PC-3 (cell line): ENCODE data around the gene PPP4R4. TPM values are rescaled to one million over a fixed set of nuclear protein-coding genes. Genes with fewer than 3 reads are reported as not detected.

Experiments
- ATAC-seq: fragments of 200-7000 bp; cut with Tn5 transposase; 2 replicates; pipeline ENCODE4 v1.9.1; 2020; ENCODE audit warnings: mild to moderate bottlenecking, moderate library complexity
- BruUV-seq: library from RNA; stranded (reverse); fragments of 400-500 nt; replicated peaks from 2 replicates; lab custom pipeline; 2021; lab: Mats Ljungman, UMichigan
- CTCF ChIA-PET: fragments of 300-600 bp; sonication (Branson Sonifier 250); formaldehyde crosslinking; loops from one replicate; lab custom pipeline; 2022; ENCODE audit warnings: antibody characterized with exemption; lab: Charles Lee
- POLR2A ChIA-PET: fragments of 300-600 bp; sonication (Branson Sonifier 250); formaldehyde crosslinking; loops from one replicate; lab custom pipeline; 2022; ENCODE audit warnings: antibody characterized with exemption; ENCODE audit not compliant: unreplicated experiment; lab: Charles Lee
- DNase-seq: peaks from one replicate; pipeline ENCODE4 v3.0.0-alpha.2; 2015
- H2AFZ ChIP-seq: fragments of 300-600 bp; sonication (generic); 2 replicates; pipeline ENCODE4 v1.6.0; 2016; ENCODE audit warnings: antibody characterized with exemption, low read length
- H3F3A ChIP-seq: fragments of 300-600 bp; sonication (generic); one replicate; pipeline ENCODE4 v1.6.0; 2017; ENCODE audit warnings: antibody characterized with exemption, low read length, control low read depth, mild to moderate bottlenecking; ENCODE audit not compliant: unreplicated experiment
- H3K27ac ChIP-seq: fragments of 300-600 bp; sonication (generic); 2 replicates; pipeline ENCODE4 v1.5.1; 2016; ENCODE audit warnings: mild to moderate bottlenecking, low read length
- H3K27me3 ChIP-seq: fragments of 300-600 bp; sonication (generic); 2 replicates; pipeline ENCODE4 v1.6.1; 2016; ENCODE audit warnings: low read length, mixed read lengths
- H3K36me3 ChIP-seq: fragments of 300-600 bp; sonication (generic); 2 replicates; pipeline ENCODE4 v1.6.1; 2016; ENCODE audit warnings: low read depth, mixed run types, low read length, mixed read lengths
- H3K4me1 ChIP-seq: fragments of 300-600 bp; sonication (generic); 2 replicates; pipeline ENCODE4 v1.5.1; 2016; ENCODE audit warnings: low read length; ENCODE audit not compliant: insufficient read depth
- H3K4me2 ChIP-seq: fragments of 300-600 bp; sonication (generic); 2 replicates; pipeline ENCODE4 v1.6.0; 2016; ENCODE audit warnings: low read length
- H3K4me3 ChIP-seq: fragments of 300-600 bp; sonication (generic); 2 replicates; pipeline ENCODE4 v1.5.1; 2016; ENCODE audit warnings: mild to moderate bottlenecking, low read length, mixed read lengths
- H3K79me2 ChIP-seq: fragments of 300-600 bp; sonication (generic); 2 replicates; pipeline ENCODE4 v1.6.1; 2017; ENCODE audit warnings: low read length, mixed read lengths
- H3K9ac ChIP-seq: fragments of 300-600 bp; sonication (generic); 2 replicates; pipeline ENCODE4 v1.6.0; 2016; ENCODE audit warnings: mild to moderate bottlenecking, low read length
- H3K9me2 ChIP-seq: fragments of 300-600 bp; sonication (generic); replicated peaks from 2 replicates; pipeline ENCODE4 v1.6.1; 2016; ENCODE audit warnings: mixed run types, low read length, mixed read lengths
- H3K9me3 ChIP-seq: fragments of 300-600 bp; sonication (generic); 2 replicates; pipeline ENCODE4 v1.6.1; 2016; ENCODE audit warnings: low read length, mixed read lengths
- H4K20me1 ChIP-seq: fragments of 300-600 bp; sonication (generic); 2 replicates; pipeline ENCODE4 v1.6.1; 2016; ENCODE audit warnings: low read length, mixed read lengths
- EZH2 ChIP-seq: fragments of 300-600 bp; sonication (generic); IDR thresholded peaks from one replicate; pipeline ENCODE4 v1.6.1; 2017; ENCODE audit warnings: antibody characterized with exemption, mild to moderate bottlenecking, low read length; ENCODE audit not compliant: unreplicated experiment
- EZH2phosphoT487 ChIP-seq: fragments of 300-600 bp; sonication (generic); IDR thresholded peaks from 2 replicates; pipeline ENCODE4 v1.6.1; 2018; ENCODE audit warnings: mild to moderate bottlenecking, antibody characterized with exemption, low read length, borderline replicate concordance
- intact Hi-C: fragments of 100-400 bp; cut with micrococcal nuclease; formaldehyde crosslinking; loops from 2 replicates; pipeline ENCODE4 v1.9.0; 2023
- total RNA-seq: library from RNA; depleted of rRNA; stranded (reverse); fragments of >200 nt; gene quantifications from 2 replicates; pipeline ENCODE4 v1.2.3, GENCODE V29; 2014
- TF ChIP-seq, protein P1 (sequence below): fragments of 300-600 bp; sonication (generic); conservative IDR thresholded peaks from 2 replicates; pipeline ENCODE4 v1.5.1; 2017; ENCODE audit warnings: antibody characterized with exemption, low read depth, mild to moderate bottlenecking, low read length

The PPP4R4 gene
- total RNA-seq, 1 experiment from 2014 or later: 0.11 TPM

DNA sequence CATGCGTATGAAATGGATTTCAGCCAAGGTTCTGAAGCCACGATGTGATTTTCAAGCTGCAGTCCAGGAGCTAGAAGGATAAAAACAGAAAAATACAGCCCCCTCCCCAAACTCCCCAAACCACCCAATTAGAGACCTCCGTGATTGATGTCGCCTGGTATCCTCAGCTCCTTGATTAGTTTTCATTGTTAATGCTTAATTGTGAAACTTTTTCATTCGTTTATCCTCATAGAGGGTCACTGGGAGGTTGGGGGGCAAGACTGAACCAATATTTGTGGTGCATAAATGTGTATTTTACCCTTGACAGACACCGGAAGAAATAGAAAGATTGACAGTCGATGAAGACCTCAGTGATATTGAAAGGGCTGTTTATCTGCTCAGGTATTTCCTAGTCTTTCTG is 1.6 kb downstream of the PPP4R4 start:
- no peak for TF ChIP-seq EZH2
- TF ChIP-seq, protein P1, sequence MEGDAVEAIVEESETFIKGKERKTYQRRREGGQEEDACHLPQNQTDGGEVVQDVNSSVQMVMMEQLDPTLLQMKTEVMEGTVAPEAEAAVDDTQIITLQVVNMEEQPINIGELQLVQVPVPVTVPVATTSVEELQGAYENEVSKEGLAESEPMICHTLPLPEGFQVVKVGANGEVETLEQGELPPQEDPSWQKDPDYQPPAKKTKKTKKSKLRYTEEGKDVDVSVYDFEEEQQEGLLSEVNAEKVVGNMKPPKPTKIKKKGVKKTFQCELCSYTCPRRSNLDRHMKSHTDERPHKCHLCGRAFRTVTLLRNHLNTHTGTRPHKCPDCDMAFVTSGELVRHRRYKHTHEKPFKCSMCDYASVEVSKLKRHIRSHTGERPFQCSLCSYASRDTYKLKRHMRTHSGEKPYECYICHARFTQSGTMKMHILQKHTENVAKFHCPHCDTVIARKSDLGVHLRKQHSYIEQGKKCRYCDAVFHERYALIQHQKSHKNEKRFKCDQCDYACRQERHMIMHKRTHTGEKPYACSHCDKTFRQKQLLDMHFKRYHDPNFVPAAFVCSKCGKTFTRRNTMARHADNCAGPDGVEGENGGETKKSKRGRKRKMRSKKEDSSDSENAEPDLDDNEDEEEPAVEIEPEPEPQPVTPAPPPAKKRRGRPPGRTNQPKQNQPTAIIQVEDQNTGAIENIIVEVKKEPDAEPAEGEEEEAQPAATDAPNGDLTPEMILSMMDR: no peak
- TF ChIP-seq EZH2phosphoT487: no peak
- Histone ChIP-seq H3K79me2 (no peaks in the 10 kb centered on the region), H4K20me1 (peaks cover 8% of the 10 kb centered on the region; the same call in 1 of the 2 replicates), H3K27me3 (peaks cover 58% of the 10 kb centered on the region), H3K36me3 (no peaks in the 10 kb centered on the region), H3K9me2 (no peaks in the 10 kb centered on the region), H3K27ac (no peak overlapping the region), H3K4me2 (no peak overlapping the region), H3K4me1 (no peaks in the 10 kb centered on the region; the same call in 1 of the 2 replicates), H3F3A (no peaks in the 10 kb centered on the region), H3K9ac (no peak overlapping the region), H2AFZ (no peak overlapping the region), H3K4me3 (no peak overlapping the region), H3K9me3 (no peaks in the 10 kb centered on the region)
- BruUV-seq: no TSS peak
- DNase-seq: no peak
- POLR2A ChIA-PET: no interaction called here
- CTCF ChIA-PET: no interaction called here
- intact Hi-C loops: no loop called here
- no peak for ATAC-seq

- H3K27ac ChIP-seq: no peak overlapping the region
Measured at GRCh38 chr14:94176808-94177207, 2.7 kb downstream of the PPP4R4 start.

GRCh38 chr14:94177806-94178205 is 3.7 kb downstream of the PPP4R4 start:
- H3K27me3 ChIP-seq: peaks cover 58% of the 10 kb centered on the region
- H3K79me2 ChIP-seq: no peaks in the 10 kb centered on the region
- H3F3A ChIP-seq: no peaks in the 10 kb centered on the region
- no peaks in the 10 kb centered on the region for H3K9me2 ChIP-seq
- no TSS peak for BruUV-seq
- DNase-seq (peak; percentile 9), ATAC-seq (no peak)
- no peaks in the 10 kb centered on the region for H3K4me1 ChIP-seq
- H2AFZ ChIP-seq: no peak overlapping the region
- H3K36me3 ChIP-seq: no peaks in the 10 kb centered on the region
- ChIA-PET CTCF (no interaction called here), POLR2A (no interaction called here)
- no peak overlapping the region for H3K4me3 ChIP-seq
- no peak overlapping the region for H3K4me2 ChIP-seq
- peaks cover 8% of the 10 kb centered on the region; the same call in 1 of the 2 replicates for H4K20me1 ChIP-seq
- H3K27ac ChIP-seq: no peak overlapping the region
- no peak overlapping the region for H3K9ac ChIP-seq
- H3K9me3 ChIP-seq: no peaks in the 10 kb centered on the region
- TF ChIP-seq, protein P1: no peak
- TF ChIP-seq EZH2 (no peak), EZH2phosphoT487 (no peak)
- intact Hi-C loops: no loop called here

More at GRCh38 chr14:94176808-94177207, 2.7 kb downstream of the PPP4R4 start:
- TF ChIP-seq, protein P1: no peak
- TF ChIP-seq EZH2phosphoT487 (no peak), EZH2 (no peak)
- DNase-seq (no peak), ATAC-seq (no peak)
- ChIA-PET POLR2A (no interaction called here), CTCF (interaction anchor here (0.6 kb wide), 1 partner anchor 196 kb away, joined by 3 read pairs; no protein-coding TSS in a partner anchor)
- H3K27me3 ChIP-seq: peaks cover 58% of the 10 kb centered on the region
- no peak overlapping the region for H3K4me2 ChIP-seq
- H3K9me3 ChIP-seq: no peaks in the 10 kb centered on the region
- no peaks in the 10 kb centered on the region for H3K36me3 ChIP-seq
- intact Hi-C loops: no loop called here
- no peaks in the 10 kb centered on the region for H3K79me2 ChIP-seq
- H3K4me1 ChIP-seq: no peaks in the 10 kb centered on the region
- no TSS peak for BruUV-seq
- H3F3A ChIP-seq: no peaks in the 10 kb centered on the region
- no peak overlapping the region for H2AFZ ChIP-seq
- H3K4me3 ChIP-seq: no peak overlapping the region
- H3K9me2 ChIP-seq: no peaks in the 10 kb centered on the region
- no peak overlapping the region for H3K9ac ChIP-seq
- H4K20me1 ChIP-seq: peaks cover 8% of the 10 kb centered on the region; the same call in 1 of the 2 replicates
